Activated CD4-positive, alpha-beta T cell treated with anti-CD3 and anti-CD28 coated beads for 24 hours (primary cell): ENCODE measurements around the gene MMS19.
"Not testable (repeated sequence)": the region's sequence is repeated elsewhere in the genome, so short reads cannot be mapped to it uniquely, and the experiment has no call there.

Source experiments
- DNase-seq, 2 donors: peaks; one replicate each; pipeline ENCODE4 v3.0.0-alpha.2; 2020; ENCODE audit warnings: low read depth in 2 of 2

MMS19 gene

DNA sequence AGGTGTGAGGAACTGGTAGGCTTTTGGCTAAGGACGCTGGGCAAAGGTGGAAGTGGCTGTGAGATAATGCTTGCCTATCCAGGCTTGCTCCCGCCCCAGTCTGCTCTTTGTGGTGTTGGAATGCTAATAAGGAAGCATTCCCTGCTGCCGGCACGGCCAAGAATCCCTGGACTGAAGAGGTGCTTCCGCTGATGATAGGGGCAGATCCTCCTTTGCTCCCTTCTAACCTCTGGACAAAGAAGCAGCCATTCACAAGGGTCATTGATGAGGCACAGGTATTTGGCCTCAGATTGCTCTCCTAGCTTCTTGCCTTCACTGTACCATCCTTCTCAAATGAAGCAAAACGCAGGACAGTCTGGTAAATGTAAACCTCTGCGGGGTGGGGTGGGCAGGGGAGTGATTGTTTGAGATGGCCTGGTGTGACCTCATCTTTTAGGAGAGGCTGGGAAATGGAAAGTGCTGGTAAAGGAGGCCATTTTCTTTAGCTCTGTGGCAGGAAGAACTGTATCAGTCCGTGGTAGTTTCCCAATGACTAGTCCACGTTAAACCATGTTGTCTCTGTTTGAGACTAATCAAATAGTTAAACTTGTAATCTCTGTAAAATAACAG lies 70.5 kb downstream of the MMS19 start:
- no peak for DNase-seq

GRCh38 chr10:97426776-97427570 lies 71.2 kb downstream of the MMS19 start:
- no peak for DNase-seq

DNA sequence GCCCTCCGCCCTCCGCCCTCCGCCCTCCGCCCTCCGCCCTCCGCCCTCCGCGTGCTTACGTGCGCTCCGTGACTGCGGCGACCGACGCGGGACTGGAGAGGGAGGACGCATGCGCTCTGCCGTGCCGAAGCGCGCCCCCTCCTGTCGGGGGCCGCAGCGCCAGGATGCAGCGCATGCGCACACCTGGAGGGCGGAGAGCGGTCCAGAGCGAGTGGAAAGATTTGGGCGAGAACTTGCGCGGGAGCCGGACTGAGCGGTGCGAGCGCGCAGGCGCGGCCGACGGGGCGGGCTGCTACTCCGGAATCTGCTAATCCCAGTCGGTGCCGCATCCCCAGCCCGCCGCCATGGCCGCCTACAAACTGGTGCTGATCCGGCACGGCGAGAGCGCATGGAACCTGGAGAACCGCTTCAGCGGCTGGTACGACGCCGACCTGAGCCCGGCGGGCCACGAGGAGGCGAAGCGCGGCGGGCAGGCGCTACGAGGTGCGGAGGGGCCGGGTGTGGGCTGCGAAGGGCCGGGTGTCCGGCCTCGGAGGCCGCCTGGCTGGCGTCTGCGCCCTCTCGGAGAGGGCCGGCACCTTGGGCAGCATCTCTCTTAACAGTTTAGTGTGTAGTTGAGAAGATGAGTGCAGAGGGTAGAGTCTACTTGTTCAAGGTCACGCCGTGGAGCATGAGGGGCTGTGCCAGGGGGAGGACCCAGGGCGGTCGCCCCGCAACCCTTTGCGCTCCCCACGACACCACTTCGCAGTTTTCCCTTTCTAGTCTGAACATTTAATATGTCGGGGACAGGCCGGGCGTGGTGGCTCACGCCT lies 72.1 kb downstream of the MMS19 start, which contains the start of gene PGAM1:
TSS of gene PGAM1 (plus strand) at position 228 of the 812 bp plus-strand sequence. CDS start at position 345, 117 bp downstream.
- peak; percentile 89 to 92 for DNase-seq

DNA sequence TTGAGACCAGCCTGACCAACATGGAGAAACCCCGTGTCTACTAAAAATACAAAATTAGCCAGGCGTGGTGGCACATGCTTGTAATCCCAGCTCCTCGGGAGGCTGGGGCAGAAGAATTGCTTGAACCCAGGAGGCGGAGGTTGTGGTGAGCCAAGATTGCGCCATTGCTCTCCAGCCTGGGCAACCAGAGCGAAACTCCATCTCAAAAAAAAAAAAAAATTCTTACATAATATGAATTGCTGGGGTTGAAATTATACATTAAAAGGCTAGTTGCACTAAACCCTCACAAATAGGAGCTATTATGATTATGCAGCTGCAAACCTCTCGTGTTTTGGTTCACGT lies 74.5 kb downstream of the MMS19 start:
- DNase-seq: not testable (repeated sequence)

DNA sequence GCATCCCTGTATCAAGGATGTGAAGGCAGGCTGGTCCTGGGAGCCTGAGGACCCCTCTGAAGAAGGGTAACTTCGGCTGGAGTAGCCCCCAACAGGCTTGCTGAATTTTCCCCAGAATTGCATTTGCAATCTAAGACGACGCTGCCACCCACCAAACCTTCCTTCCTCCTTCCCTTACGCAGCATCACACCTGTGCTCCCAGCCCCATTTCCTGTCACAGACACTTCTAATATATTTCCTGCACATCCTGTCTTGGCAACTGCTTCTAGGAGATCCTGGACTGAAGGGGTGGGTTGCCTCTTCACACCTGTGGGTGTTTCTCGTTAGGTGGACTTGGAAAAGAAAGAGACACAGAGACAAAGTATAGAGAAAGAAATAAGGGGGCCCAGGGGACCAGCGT lies 81.7 kb downstream of the MMS19 start:
- DNase-seq: no peak

GRCh38 chr10:97412891-97413304 lies 85.3 kb downstream of the MMS19 start:
- no peak for DNase-seq

DNA sequence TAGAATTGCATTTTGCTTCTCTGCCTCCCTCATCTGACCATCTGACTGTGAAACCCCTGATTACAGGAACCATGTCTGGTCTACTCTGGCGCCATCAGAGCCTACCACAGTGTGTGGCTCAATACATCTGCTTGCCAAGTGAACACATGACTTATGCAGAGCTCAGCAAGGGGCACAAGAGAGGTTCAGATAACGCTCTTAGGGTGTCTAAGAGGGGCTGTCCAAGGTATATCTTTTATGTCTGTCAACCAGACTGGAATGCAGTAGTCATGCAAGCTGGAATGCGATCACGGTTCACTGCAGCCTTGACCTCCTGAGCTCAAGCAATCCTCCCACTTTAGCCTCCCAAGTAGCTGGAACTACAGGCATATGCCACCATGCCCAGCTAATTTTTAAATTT lies 86.8 kb downstream of the MMS19 start:
- no peak for DNase-seq

- no peak for DNase-seq
These were observed 89.7 kb downstream of the MMS19 start for GRCh38 chr10:97408496-97408992.
